GM12891 (cell line): ENCODE data around the gene CAMK1.

Experiments used
- DNase-seq: peaks from one replicate; pipeline ENCODE4 v3.0.0; 2011; ENCODE audit warnings: low spot score; ENCODE audit not compliant: insufficient read length
- FAIRE-seq: peaks from 2 replicates; lab custom pipeline; 2011; peaks lifted over from hg19 to GRCh38; lab: Jason Lieb, UNC
- PAX5 ChIP-seq: IDR thresholded peaks from 2 replicates; pipeline ENCODE4 v1.6.1; 2011; ENCODE audit warnings: low read length, moderate library complexity, mild to moderate bottlenecking; ENCODE audit not compliant: insufficient read depth, severe bottlenecking
- POLR2A ChIP-seq: IDR thresholded peaks from 2 replicates; pipeline ENCODE4 v1.6.1; 2011; ENCODE audit warnings: low read depth, low read length, control low read depth
- POLR2AphosphoS5 ChIP-seq: IDR thresholded peaks from 2 replicates; pipeline ENCODE4 v1.6.1; 2011; ENCODE audit warnings: low read depth, low read length, control low read depth
- POU2F2 ChIP-seq: IDR thresholded peaks from 2 replicates; pipeline ENCODE4 v1.6.1; 2011; ENCODE audit warnings: low read depth, mild to moderate bottlenecking, control low read depth, low read length, moderate library complexity
- SPI1 ChIP-seq: IDR thresholded peaks from 2 replicates; pipeline ENCODE4 v1.6.1; 2011; ENCODE audit warnings: low read depth, low read length, control low read depth
- TAF1 ChIP-seq: IDR thresholded peaks from 2 replicates; pipeline ENCODE4 v1.6.1; 2011; ENCODE audit warnings: low read depth, low read length, control low read depth

The CAMK1 gene

DNA sequence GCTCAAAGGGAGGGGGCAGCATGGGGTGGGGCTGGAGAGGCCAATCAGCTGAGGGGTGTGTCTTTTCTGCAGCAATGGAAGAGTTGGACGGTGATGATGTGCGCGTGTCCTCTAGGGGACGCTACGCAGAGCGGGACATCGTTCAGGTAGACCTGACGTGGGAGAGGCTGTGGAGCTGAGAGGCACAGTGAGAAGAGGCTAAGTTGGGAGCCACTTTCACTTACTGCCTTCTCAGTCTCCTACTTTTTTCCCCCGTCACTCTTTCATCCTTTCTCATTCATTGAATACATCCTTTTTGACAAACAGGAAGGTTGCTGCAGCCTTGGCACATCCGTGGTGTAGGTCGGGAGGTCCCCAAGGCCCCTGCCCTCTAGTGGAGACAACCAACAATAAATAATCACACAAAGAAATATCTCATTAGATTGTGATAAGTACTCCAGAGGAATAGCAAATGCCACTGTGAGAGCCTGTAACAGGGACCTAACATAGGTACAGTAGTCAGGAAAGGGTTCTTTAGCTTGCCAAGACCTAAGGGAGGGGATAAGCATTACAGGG lies 42.6 kb downstream of the CAMK1 start:
- FAIRE-seq, result no peak
- DNase-seq, result no peak
- TF ChIP-seq TAF1, result no peak
- no peak for TF ChIP-seq POLR2A
- no peak for TF ChIP-seq PAX5
- no peak for TF ChIP-seq SPI1
- no peak for TF ChIP-seq POU2F2
- TF ChIP-seq POLR2AphosphoS5, result no peak

DNA sequence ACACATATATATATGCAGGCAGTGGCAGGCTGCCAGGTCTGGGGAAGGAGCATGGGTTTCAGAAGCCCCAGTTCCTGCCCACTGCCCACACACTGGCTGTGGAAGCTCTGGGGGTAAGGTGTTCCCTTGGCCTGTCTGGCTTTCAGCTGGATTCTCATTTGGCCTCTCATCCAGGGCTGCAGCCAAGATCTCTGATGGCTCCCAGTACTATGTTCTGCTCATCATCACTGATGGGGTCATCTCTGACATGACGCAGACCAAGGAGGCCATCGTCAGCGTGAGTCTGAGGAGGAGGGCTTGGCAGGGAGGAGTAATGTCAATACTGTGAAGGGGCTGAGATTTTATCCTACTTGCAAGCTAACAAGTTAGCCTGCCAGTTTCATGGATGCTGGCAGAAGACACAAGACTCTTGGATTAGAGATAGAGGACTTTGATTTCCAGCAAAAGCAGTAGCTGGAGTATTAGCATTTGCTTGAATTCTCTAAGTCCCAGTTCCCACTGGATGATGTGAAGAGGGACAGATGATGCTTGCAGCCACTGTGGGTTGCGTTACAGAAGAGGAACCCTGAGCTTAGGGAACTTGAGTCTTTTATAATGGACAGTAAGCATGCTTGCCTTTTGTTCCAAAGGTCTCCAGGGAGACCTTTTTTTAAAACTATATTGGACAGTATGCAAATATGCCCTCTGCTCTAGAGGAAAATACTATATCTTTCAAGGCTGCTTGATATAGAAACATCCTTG lies 43.8 kb downstream of the CAMK1 start:
- no peak for DNase-seq
- TF ChIP-seq POLR2AphosphoS5 (no peak), PAX5 (no peak), TAF1 (no peak), POU2F2 (no peak), SPI1 (no peak), POLR2A (no peak)
- FAIRE-seq, result no peak

DNA sequence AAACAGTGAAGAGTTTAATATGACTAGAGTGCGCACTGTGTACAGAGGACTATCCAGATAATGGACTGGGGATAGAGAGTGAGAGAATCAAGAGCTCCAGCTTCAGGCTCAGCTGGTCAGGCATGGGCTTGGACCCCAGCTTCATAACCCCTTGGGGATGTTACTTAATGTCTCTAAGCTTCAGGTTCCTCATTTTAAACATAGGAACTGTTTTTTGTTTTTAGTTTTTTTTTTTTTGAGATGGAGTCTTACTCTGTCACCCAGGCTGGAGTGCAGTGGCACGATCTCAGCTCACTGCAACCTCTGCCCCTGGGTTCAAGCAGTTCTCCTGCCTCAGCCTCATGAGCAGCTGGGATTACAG lies 48.1 kb downstream of the CAMK1 start:
- DNase-seq (no peak), FAIRE-seq (no peak)
- no peak for TF ChIP-seq POLR2A
- no peak for TF ChIP-seq POLR2AphosphoS5
- no peak for TF ChIP-seq SPI1
- no peak for TF ChIP-seq TAF1
- TF ChIP-seq POU2F2, result no peak
- TF ChIP-seq PAX5, result no peak

DNA sequence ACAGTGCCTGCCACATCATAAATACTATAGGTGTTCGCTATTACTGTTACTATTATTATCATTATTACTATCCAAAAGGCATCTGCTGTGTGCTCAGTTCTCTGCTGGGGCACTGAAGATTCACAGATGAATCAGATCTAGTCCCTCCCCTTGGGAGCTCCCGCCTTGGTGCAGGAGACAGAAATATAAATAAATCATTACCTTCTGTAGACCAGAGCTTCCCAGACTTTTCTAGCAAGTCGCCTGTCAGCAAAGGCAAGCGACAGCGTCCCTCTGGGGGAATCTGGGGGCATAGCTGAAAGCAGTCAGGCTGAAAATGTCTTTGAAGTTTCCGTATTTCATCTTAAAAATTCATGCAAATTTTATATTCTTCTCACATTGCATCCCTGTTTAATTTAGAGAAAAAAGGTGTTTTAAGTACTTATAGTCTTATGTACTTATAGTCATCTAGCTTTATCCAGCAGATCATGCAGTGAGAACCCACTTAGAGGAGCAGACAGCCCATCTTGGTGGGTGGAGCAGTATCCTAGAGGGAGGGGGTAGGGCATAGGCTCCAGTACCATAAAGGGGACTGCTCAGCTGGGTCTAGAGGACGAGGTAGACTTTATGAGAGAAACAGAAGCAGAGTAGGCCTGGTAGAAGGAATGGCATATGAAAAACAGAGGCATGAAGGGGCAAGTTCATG lies 48.6 kb downstream of the CAMK1 start:
- DNase-seq (no peak), FAIRE-seq (no peak)
- TF ChIP-seq SPI1 (no peak), POLR2AphosphoS5 (no peak), PAX5 (no peak), TAF1 (no peak), POLR2A (no peak), POU2F2 (no peak)

DNA sequence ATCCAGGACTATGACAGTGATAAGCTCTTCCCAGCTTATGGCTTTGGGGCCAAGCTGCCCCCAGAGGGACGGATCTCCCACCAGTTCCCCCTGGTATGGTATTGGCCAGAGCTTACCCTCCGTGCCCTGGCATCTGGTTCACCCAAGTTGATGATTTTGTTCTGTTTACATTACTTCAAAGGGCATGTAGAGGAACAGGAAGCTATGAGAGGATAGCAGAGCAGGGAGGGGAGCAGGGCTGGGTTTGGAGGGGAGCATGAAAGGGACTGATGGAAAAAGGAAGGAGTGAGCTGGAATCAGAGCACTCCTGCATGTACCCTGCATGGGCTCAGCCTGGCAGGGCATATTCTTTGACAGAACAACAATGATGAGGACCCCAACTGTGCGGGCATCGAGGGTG lies 51.6 kb downstream of the CAMK1 start:
- no peak for TF ChIP-seq POU2F2
- TF ChIP-seq PAX5, result no peak
- no peak for TF ChIP-seq POLR2A
- TF ChIP-seq SPI1, result no peak
- TF ChIP-seq POLR2AphosphoS5, result no peak
- TF ChIP-seq TAF1, result no peak
- FAIRE-seq (no peak), DNase-seq (no peak)

DNA sequence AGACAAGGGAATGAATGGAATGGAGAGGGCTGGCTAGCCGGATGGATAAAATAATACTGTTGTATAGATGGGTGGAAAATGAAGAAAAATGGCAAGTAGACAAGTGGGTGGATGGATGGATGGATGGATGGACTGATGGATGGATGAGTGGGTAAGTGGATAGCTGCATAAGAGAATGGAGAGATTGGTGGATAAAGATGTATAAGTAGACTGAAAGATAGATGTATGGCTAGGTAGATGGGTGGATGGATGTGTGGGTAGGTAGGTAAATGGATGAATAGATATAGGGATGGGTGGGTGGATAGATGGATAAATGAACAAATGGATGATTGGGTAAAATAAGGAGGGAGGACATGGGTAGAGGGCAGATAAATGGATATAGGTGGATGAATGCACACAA lies 52.2 kb downstream of the CAMK1 start:
- DNase-seq (no peak), FAIRE-seq (no peak)
- no peak for TF ChIP-seq PAX5
- TF ChIP-seq POU2F2, result no peak
- no peak for TF ChIP-seq POLR2A
- no peak for TF ChIP-seq POLR2AphosphoS5
- TF ChIP-seq SPI1, result no peak
- TF ChIP-seq TAF1, result no peak

DNA sequence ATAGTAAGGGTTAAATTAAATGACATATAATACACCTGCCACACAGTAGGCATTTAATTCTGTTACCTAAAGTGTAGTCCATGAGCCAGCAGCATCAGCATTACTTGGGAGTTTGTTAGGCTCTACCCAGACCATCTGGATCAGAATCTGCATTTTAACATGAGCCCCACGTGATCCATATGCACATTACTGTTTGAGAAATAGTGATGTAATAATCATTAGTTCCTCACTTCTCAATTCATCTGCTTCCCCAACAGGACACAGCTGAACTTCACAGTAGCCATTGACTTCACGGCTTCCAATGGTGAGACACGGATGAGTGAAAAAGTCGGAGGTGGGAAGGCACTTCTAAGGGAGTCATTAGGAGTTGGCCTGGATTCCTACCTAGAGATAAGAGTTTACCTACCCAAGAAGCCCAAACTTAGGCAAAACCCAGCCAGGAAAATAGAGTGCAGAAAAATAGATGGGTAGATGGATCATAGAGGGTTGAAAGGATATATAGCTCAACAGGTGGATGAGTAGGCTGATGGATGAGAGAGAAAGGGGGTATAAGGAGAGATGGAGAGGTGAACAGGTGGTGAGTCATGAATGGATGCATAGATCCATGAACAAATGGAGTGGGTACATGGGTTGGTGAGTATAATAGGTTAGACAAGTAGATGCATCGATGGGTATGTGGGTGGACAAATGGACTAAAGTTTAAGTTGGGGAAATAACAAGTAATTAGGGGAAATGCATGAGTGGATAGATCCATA lies 52.8 kb downstream of the CAMK1 start:
- DNase-seq, result no peak
- no peak for FAIRE-seq
- TF ChIP-seq POU2F2 (no peak), PAX5 (no peak), POLR2A (no peak), POLR2AphosphoS5 (no peak), TAF1 (no peak), SPI1 (no peak)

DNA sequence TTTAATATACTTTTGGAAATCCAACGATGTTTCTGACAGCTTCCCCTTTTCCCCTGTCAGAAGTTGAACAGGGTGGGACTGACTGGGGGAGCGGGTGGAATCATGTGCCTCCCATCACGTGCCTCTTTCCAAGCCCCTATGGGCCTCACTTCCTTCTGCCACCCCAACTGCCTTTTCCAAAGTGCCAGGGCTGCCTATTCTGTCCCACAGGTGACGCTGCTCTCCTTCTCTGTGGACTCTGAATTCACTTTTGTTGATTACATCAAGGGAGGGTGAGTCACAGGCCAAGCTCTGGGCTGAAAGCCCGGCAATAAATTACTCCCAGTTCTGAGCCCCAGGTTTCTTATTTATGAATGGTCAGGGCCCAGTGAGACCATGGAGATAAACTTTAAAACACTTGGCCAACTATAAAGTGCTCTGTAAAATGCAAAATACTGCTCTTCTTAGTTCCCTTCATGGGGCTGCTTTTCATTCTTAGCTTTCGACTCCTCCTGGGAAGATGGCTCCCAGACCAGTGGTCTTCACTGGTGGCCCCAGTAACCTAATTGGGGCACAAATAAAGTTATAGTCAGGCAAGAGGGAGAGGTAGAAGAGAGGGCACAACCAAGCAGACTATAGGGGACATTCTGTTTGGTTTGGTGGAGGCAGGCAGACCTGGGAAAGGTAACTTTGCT lies 53.8 kb downstream of the CAMK1 start:
- no peak for FAIRE-seq

More for the DNA sequence above, 53.8 kb downstream of the CAMK1 start:
- DNase-seq, result no peak
- TF ChIP-seq POU2F2 (no peak), POLR2AphosphoS5 (no peak), PAX5 (no peak), SPI1 (no peak), TAF1 (no peak), POLR2A (no peak)
